ENCODE data around the gene CHGA.

CHGA gene

DNA sequence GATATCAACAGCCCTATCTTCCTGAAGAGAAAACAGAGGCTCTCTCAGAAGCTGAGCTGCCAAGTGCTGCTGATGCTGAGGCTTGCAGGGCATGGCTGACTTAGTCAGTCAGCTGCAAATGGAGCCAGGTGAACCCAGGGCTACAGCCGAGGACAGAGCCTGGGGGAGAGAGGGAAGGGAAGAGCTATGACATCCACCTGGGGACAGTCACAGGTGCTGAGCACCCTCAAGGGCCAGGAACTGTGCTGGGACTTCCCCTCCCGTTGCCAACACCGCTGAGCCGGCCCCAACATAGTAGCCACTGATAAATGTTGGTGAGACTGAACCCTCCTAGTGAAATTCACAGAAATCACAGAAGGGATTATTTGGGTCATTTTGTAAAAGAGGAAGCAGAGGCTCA is 6.7 kb upstream of the CHGA start:
- Histone ChIP-seq H3K27ac (replicated peaks) (no peak overlapping the region), H3K27me3 (ENCODE audit: insufficient read depth, poor library complexity, severe bottlenecking) (no peaks in the 10 kb centered on the region), H3K4me3 (replicated peaks; ENCODE audit: insufficient read depth, low read length) (no peak overlapping the region)
- TF ChIP-seq, protein P1, sequence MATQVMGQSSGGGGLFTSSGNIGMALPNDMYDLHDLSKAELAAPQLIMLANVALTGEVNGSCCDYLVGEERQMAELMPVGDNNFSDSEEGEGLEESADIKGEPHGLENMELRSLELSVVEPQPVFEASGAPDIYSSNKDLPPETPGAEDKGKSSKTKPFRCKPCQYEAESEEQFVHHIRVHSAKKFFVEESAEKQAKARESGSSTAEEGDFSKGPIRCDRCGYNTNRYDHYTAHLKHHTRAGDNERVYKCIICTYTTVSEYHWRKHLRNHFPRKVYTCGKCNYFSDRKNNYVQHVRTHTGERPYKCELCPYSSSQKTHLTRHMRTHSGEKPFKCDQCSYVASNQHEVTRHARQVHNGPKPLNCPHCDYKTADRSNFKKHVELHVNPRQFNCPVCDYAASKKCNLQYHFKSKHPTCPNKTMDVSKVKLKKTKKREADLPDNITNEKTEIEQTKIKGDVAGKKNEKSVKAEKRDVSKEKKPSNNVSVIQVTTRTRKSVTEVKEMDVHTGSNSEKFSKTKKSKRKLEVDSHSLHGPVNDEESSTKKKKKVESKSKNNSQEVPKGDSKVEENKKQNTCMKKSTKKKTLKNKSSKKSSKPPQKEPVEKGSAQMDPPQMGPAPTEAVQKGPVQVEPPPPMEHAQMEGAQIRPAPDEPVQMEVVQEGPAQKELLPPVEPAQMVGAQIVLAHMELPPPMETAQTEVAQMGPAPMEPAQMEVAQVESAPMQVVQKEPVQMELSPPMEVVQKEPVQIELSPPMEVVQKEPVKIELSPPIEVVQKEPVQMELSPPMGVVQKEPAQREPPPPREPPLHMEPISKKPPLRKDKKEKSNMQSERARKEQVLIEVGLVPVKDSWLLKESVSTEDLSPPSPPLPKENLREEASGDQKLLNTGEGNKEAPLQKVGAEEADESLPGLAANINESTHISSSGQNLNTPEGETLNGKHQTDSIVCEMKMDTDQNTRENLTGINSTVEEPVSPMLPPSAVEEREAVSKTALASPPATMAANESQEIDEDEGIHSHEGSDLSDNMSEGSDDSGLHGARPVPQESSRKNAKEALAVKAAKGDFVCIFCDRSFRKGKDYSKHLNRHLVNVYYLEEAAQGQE (IDR thresholded peaks at IDR 0.05; ENCODE audit: insufficient replicate concordance, low read depth) = no peak
- TF ChIP-seq POLR2AphosphoS5 (IDR thresholded peaks at IDR 0.05; ENCODE audit: low read depth) (no peak), SPI1 (IDR thresholded peaks at IDR 0.05; ENCODE audit: borderline replicate concordance, low read depth) (no peak)
- TF ChIP-seq, protein P2, sequence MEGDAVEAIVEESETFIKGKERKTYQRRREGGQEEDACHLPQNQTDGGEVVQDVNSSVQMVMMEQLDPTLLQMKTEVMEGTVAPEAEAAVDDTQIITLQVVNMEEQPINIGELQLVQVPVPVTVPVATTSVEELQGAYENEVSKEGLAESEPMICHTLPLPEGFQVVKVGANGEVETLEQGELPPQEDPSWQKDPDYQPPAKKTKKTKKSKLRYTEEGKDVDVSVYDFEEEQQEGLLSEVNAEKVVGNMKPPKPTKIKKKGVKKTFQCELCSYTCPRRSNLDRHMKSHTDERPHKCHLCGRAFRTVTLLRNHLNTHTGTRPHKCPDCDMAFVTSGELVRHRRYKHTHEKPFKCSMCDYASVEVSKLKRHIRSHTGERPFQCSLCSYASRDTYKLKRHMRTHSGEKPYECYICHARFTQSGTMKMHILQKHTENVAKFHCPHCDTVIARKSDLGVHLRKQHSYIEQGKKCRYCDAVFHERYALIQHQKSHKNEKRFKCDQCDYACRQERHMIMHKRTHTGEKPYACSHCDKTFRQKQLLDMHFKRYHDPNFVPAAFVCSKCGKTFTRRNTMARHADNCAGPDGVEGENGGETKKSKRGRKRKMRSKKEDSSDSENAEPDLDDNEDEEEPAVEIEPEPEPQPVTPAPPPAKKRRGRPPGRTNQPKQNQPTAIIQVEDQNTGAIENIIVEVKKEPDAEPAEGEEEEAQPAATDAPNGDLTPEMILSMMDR (IDR thresholded peaks at IDR 0.05; ENCODE audit: insufficient read depth, low read length) = no peak
- DNase-seq (ENCODE audit: low read depth in 1 of 2, low spot score in 1 of 2) = no peak

DNA sequence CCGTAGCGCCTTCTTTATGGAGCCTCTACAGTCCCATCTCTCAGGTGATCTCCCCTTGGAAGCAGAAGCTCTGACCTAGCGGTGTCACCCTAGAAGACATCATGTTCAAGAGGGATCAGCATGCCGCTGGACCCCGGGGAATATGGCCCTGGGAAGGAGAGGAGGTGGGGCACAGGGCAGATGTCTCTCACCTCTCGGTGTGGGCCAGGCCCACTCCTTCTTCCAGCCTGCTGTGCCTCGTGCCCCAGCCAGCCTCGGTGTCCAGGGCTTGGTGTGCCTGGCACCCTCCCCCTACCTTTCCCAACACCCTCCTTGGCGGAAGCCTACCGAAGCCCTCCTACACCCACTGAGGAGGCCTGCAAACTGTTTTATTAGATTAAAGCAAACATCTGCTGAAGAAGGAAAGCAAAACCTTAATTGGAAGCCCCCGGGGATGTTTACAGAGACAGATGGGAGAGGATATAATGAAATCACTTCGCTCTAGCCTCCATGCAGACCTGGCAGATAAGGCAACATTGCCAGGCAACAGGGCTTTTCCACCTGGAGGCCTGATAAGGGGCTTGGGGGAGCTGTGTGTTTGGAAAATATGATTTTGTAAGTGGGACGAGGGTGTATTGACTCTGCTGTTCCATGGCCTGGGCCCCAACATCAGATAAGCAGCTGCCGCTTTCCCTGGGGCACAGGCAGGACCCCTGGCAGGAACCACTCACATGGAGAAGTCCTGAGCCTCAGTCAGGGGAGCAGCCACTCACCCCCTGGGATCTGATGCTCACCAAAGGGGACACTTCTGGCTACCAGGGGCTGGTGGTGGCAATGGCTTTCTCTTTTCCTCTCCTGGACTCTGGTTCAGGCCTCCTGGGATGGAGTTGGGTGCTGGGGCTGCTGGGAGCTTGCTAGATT is 5.7 kb upstream of the CHGA start:
- Histone ChIP-seq H3K27me3 (ENCODE audit: insufficient read depth, poor library complexity, severe bottlenecking) (no peaks in the 10 kb centered on the region), H3K27ac (replicated peaks) (no peak overlapping the region), H3K4me3 (replicated peaks; ENCODE audit: insufficient read depth, low read length) (no peak overlapping the region)
- TF ChIP-seq POLR2AphosphoS5 (IDR thresholded peaks at IDR 0.05; ENCODE audit: low read depth) = no peak
- TF ChIP-seq GABPA (IDR thresholded peaks at IDR 0.05; ENCODE audit: low read depth) = no peak
- TF ChIP-seq, protein P2 (IDR thresholded peaks at IDR 0.05; ENCODE audit: insufficient read depth, low read length) = no peak
- no peak for TF ChIP-seq SPI1 (IDR thresholded peaks at IDR 0.05; ENCODE audit: borderline replicate concordance, low read depth)
- TF ChIP-seq, protein P1 (IDR thresholded peaks at IDR 0.05; ENCODE audit: insufficient replicate concordance, low read depth) = no peak
- no peak for DNase-seq (ENCODE audit: low read depth in 1 of 2, low spot score in 1 of 2)

DNA sequence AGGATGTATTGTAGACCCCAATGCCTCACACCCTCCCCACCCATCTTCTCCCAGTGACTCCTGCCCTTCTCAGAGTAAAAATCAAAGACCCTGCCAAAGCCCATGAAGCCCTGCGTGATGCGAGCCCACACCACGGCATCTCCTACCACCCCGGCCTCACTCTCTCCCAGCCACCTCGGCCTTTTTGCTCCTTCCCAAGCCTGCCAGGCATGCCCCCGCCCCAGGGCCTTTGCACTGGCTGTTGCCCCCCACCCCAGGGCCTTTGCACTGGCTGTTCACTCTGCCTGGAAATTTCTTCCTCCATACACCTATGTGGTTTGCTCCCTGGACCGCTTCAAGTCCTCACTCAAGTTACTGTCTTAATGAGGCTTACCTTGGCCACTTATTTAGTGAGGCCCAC is 5.0 kb upstream of the CHGA start:
- Histone ChIP-seq H3K27ac (replicated peaks) (no peak overlapping the region), H3K4me3 (replicated peaks; ENCODE audit: insufficient read depth, low read length) (no peak overlapping the region), H3K27me3 (ENCODE audit: insufficient read depth, poor library complexity, severe bottlenecking) (no peaks in the 10 kb centered on the region)
- TF ChIP-seq GABPA (IDR thresholded peaks at IDR 0.05; ENCODE audit: low read depth) = no peak
- TF ChIP-seq, protein P2 (IDR thresholded peaks at IDR 0.05; ENCODE audit: insufficient read depth, low read length) = no peak
- TF ChIP-seq, protein P1 (IDR thresholded peaks at IDR 0.05; ENCODE audit: insufficient replicate concordance, low read depth) = no peak
- TF ChIP-seq SPI1 (IDR thresholded peaks at IDR 0.05; ENCODE audit: borderline replicate concordance, low read depth) = no peak
- TF ChIP-seq POLR2AphosphoS5 (IDR thresholded peaks at IDR 0.05; ENCODE audit: low read depth) = no peak
- DNase-seq (ENCODE audit: low read depth in 1 of 2, low spot score in 1 of 2) = no peak

All from HL-60 (cell line).